IMR-90 (cell line): ENCODE results near the gene ANO9. TPM values are rescaled to one million over a fixed set of nuclear protein-coding genes. Genes with fewer than 3 reads are reported as not detected.
"Not testable (repeated sequence)": the region's sequence is repeated elsewhere in the genome, so short reads cannot be mapped to it uniquely, and the experiment has no call there.

Experiments
- ATAC-seq: fragments of 200-7000 bp; cut with Tn5 transposase; 2 replicates; pipeline ENCODE4 v1.9.1; 2020; ENCODE audit warnings: low read depth, mild to moderate bottlenecking, moderate library complexity
- BruUV-seq: library from RNA; stranded (reverse); fragments of 400-500 nt; replicated peaks from 2 replicates; lab custom pipeline; 2021; lab: Mats Ljungman, UMichigan
- CTCF ChIA-PET: fragments of 300-600 bp; formaldehyde crosslinking; extraction: SDS; loops from one replicate; lab custom pipeline; 2021; ENCODE audit warnings: antibody characterized with exemption; lab: Yijun Ruan, JAX
- POLR2A ChIA-PET: fragments of 300-600 bp; sonication (Branson Sonifier 250); formaldehyde crosslinking; loops from one replicate; lab custom pipeline; 2022; ENCODE audit warnings: antibody characterized with exemption; ENCODE audit not compliant: unreplicated experiment; lab: Charles Lee
- DNase-seq: peaks from one replicate; pipeline ENCODE4 v3.0.0; 2013
- H2AFZ ChIP-seq: replicated peaks from 2 replicates; pipeline ENCODE3; 2013; ENCODE audit warnings: low read length, mild to moderate bottlenecking; ENCODE audit not compliant: poor library complexity
- H2AK5ac ChIP-seq: 2 replicates; pipeline ENCODE4 v1.6.1; 2013; ENCODE audit warnings: low read depth, low read length, inconsistent platforms
- H2AK9ac ChIP-seq: replicated peaks from 2 replicates; pipeline ENCODE3; 2013; ENCODE audit warnings: mild to moderate bottlenecking, low read depth, low read length, moderate library complexity; ENCODE audit not compliant: poor library complexity
- H2BK120ac ChIP-seq: 2 replicates; pipeline ENCODE4 v1.6.1; 2013; ENCODE audit warnings: low read depth, low read length, inconsistent platforms
- H2BK15ac ChIP-seq: 3 replicates; pipeline ENCODE4 v1.6.1; 2013; ENCODE audit warnings: low read depth, low read length, inconsistent platforms
- H2BK20ac ChIP-seq: 2 replicates; pipeline ENCODE4 v1.6.1; 2013; ENCODE audit warnings: low read depth, mild to moderate bottlenecking, inconsistent platforms, low read length, moderate library complexity
- H2BK5ac ChIP-seq: 2 replicates; pipeline ENCODE4 v1.6.1; 2013; ENCODE audit warnings: mild to moderate bottlenecking, low read depth, low read length, inconsistent platforms; ENCODE audit not compliant: poor library complexity, severe bottlenecking
- H3K14ac ChIP-seq: replicated peaks from 2 replicates; pipeline ENCODE4 v1.6.1; 2013; ENCODE audit warnings: low read depth, low read length, inconsistent platforms
- H3K18ac ChIP-seq: 2 replicates; pipeline ENCODE4 v1.6.1; 2013; ENCODE audit warnings: low read depth, low read length, control low read depth
- H3K23ac ChIP-seq: 2 replicates; pipeline ENCODE4 v1.6.1; 2013; ENCODE audit warnings: low read depth, low read length, inconsistent platforms
- H3K27ac ChIP-seq: 2 replicates; pipeline ENCODE4 v1.5.1; 2013; ENCODE audit warnings: mild to moderate bottlenecking, control low read depth, low read length; ENCODE audit not compliant: insufficient read depth
- H3K27me3 ChIP-seq: 2 replicates; pipeline ENCODE4 v1.6.1; 2013; ENCODE audit warnings: low read length; ENCODE audit not compliant: control insufficient read depth, insufficient read depth
- H3K36me3 ChIP-seq: 2 replicates; pipeline ENCODE4 v1.6.1; 2013; ENCODE audit warnings: low read length, mixed read lengths; ENCODE audit not compliant: control insufficient read depth, insufficient read depth
- H3K4ac ChIP-seq: 2 replicates; pipeline ENCODE4 v1.6.1; 2013; ENCODE audit warnings: low read depth, low read length, inconsistent platforms
- H3K4me1 ChIP-seq: 2 replicates; pipeline ENCODE4 v1.6.1; 2013; ENCODE audit warnings: low read length, mixed read lengths; ENCODE audit not compliant: control insufficient read depth, insufficient read depth
- H3K4me2 ChIP-seq: 2 replicates; pipeline ENCODE4 v1.6.1; 2013; ENCODE audit warnings: low read depth, mild to moderate bottlenecking, control low read depth, low read length, moderate library complexity
- H3K4me3 ChIP-seq: 2 replicates; pipeline ENCODE4 v1.5.1; 2013; ENCODE audit warnings: low read depth, mild to moderate bottlenecking, control low read depth, low read length, moderate library complexity; ENCODE audit not compliant: insufficient read depth
- H3K56ac ChIP-seq: 2 replicates; pipeline ENCODE4 v1.6.1; 2013; ENCODE audit warnings: low read length, inconsistent platforms; ENCODE audit not compliant: insufficient read depth; ENCODE audit errors: extremely low read depth
- H3K79me1 ChIP-seq, 2 experiments: 2 replicates each; pipeline ENCODE4 v1.6.1; 2013; ENCODE audit warnings: low read length in 2 of 2, inconsistent platforms in 1 of 2, low read depth in 1 of 2
- H3K9ac ChIP-seq: 2 replicates; pipeline ENCODE4 v1.6.1; 2013; ENCODE audit warnings: low read depth, low read length, control low read depth
- H3K9me1 ChIP-seq: 2 replicates; pipeline ENCODE4 v1.6.1; 2013; ENCODE audit warnings: low read length, inconsistent platforms; ENCODE audit not compliant: insufficient read depth
- H3K9me3 ChIP-seq: 2 replicates; pipeline ENCODE4 v1.6.1; 2013; ENCODE audit warnings: low read length; ENCODE audit not compliant: control insufficient read depth, insufficient read depth
- H4K20me1 ChIP-seq: 2 replicates; pipeline ENCODE4 v1.6.1; 2013; ENCODE audit warnings: low read length, inconsistent platforms; ENCODE audit not compliant: insufficient read depth
- H4K5ac ChIP-seq: 2 replicates; pipeline ENCODE4 v1.6.1; 2013; ENCODE audit warnings: mild to moderate bottlenecking, low read depth, low read length, control low read depth
- H4K8ac ChIP-seq, 2 experiments: 2 replicates each; pipeline ENCODE4 v1.6.1; 2013; ENCODE audit warnings: low read depth in 2 of 2, low read length in 2 of 2, control low read depth in 1 of 2, inconsistent platforms in 1 of 2
- H4K91ac ChIP-seq: 2 replicates; pipeline ENCODE4 v1.6.1; 2013; ENCODE audit warnings: low read depth, low read length, inconsistent platforms; ENCODE audit not compliant: insufficient read depth
- WGBS, 2 experiments: methylation state at CpG; one replicate each; pipeline versions ENCODE4 v1.1.5 to v1.1.7; 2013; ENCODE audit warnings: missing lambda C conversion rate in 2 of 2; ENCODE audit not compliant: insufficient read length in 1 of 2; ENCODE audit errors: extremely low coverage in 2 of 2; 5-methylcytosine and 5-hydroxymethylcytosine counted together
- dilution Hi-C: fragments of 300-500 bp; cut with HindIII; formaldehyde crosslinking; loops from one replicate; pipeline ENCODE4 v1.14.3; 2018; ENCODE audit warnings: low sequenced_read_pairs; ENCODE audit not compliant: unreplicated experiment
- in situ Hi-C: fragments of 300-500 bp; cut with MboI; formaldehyde crosslinking; loops from 3 replicates; pipeline ENCODE4 v1.14.3; 2019; ENCODE audit warnings: low sequenced_read_pairs, inconsistent platforms, mixed read lengths
- intact Hi-C: fragments of 100-400 bp; cut with micrococcal nuclease; formaldehyde crosslinking; loops from 2 replicates; pipeline ENCODE4 v1.10.0; 2022
- polyA plus RNA-seq, 3 experiments: library from polyadenylated mRNA; depleted of rRNA; stranded (reverse); fragments of >200 nt; gene quantifications; 2 replicates each; pipeline ENCODE4 v1.2.3, GENCODE V29; 2012; ENCODE audit warnings: low replicate concordance in 1 of 3
- total RNA-seq: library from RNA; depleted of rRNA; stranded (reverse); fragments of >200 nt; gene quantifications from 2 replicates; pipeline ENCODE4 v1.2.3, GENCODE V29; 2012

Gene ANO9
- total and polyA plus RNA-seq, 2 of the 4 experiments (the other 2 are of a cell fraction) = not detected

GRCh38 chr11:469026-469683 lies 27.3 kb upstream of the ANO9 start:
- CTCF ChIA-PET = interaction anchor here (0.8 kb wide), 1 partner anchor 36 kb away, joined by 5 read pairs; no protein-coding TSS in a partner anchor
- Histone ChIP-seq H2BK15ac (peak overlapping the region; percentile 71; the same call in 1 of the 3 replicates), H3K56ac (peak overlapping the region; percentile 57; the same call in 1 of the 2 replicates), H2BK20ac (peak overlapping the region; percentile 71; the same call in 1 of the 2 replicates), H2BK120ac (peak overlapping the region; percentile 79), H3K4me2 (peak overlapping the region; percentile 80), H3K27ac (peak overlapping the region; percentile 99), H4K5ac (peak overlapping the region; percentile 99), H3K9ac (peak overlapping the region; percentile 91), H3K4me1 (peaks cover 17% of the 10 kb centered on the region), H2AK9ac (peak overlapping the region; percentile 97), H3K4ac (peak overlapping the region; percentile 99), H3K14ac (peak overlapping the region; percentile 99), H2AFZ (peak overlapping the region; percentile 75), H3K79me1 (peaks cover 5 to 58% of the 10 kb centered on the region in 2 experiments; a peak in 3 of 4 replicates), H3K4me3 (peak overlapping the region; percentile 6; the same call in 1 of the 2 replicates), H3K23ac (peak overlapping the region; percentile 98), H3K18ac (peak overlapping the region; percentile 98), H4K91ac (peak overlapping the region; percentile 96), H2AK5ac (peak overlapping the region; percentile 98; the same call in 1 of the 2 replicates), H4K8ac (peak overlapping the region; percentile 99), H3K9me1 (peaks cover 15% of the 10 kb centered on the region), H2BK5ac (peak overlapping the region; percentile 90)
- in situ Hi-C loops, BruUV-seq, dilution Hi-C loops, H3K27me3 ChIP-seq, POLR2A ChIA-PET, H3K9me3 ChIP-seq, DNase-seq, H3K36me3 ChIP-seq, H4K20me1 ChIP-seq: not testable (repeated sequence)
- WGBS, 2 experiments = 47% methylated on average over 10 of the region's 19 CpGs; no CpG with 5 or more reads in 1 of the 2 experiments
- intact Hi-C loops = loop anchor here (2.0 kb wide), 1 partner anchor 18 kb away; the partner anchor contains the start of gene PTDSS2
- ATAC-seq = peak; percentile 22; the same call in 1 of the 2 replicates
